GM12878 (cell line): ENCODE data around the gene WDR75.

Source experiments
- EZH2 ChIP-seq: IDR thresholded peaks from 2 replicates; pipeline ENCODE4 v1.6.1; 2012; ENCODE audit warnings: low read depth, mild to moderate bottlenecking, control low read depth, inconsistent platforms, low read length, borderline replicate concordance; ENCODE audit not compliant: control insufficient read depth
- FOS ChIP-seq: IDR thresholded peaks from 3 replicates; pipeline ENCODE4 v1.6.1; 2011; ENCODE audit warnings: borderline replicate concordance; ENCODE audit not compliant: insufficient read length; ENCODE audit errors: extremely low read depth
- SMC3 ChIP-seq: IDR thresholded peaks from 2 replicates; pipeline ENCODE4 v1.6.1; 2011; ENCODE audit warnings: low read length, improper control_type of control experiment, borderline replicate concordance
- TF ChIP-seq, protein P1 (sequence below), 3 experiments: IDR thresholded peaks in 2 of 3; conservative IDR thresholded peaks in 1 of 3; 2 replicates each; pipeline ENCODE4 v1.5.1; 2011; ENCODE audit warnings: low read depth in 3 of 3, low read length in 3 of 3, mild to moderate bottlenecking in 3 of 3, control low read depth in 2 of 3, moderate library complexity in 2 of 3, inconsistent platforms in 1 of 3, mixed read lengths in 1 of 3; ENCODE audit not compliant: control insufficient read depth in 2 of 3, insufficient read depth in 1 of 3; ENCODE audit errors: extremely low read depth in 1 of 3
- TF ChIP-seq, protein P2 (sequence below): IDR thresholded peaks from 2 replicates; pipeline ENCODE4 v1.6.1; 2011; ENCODE audit warnings: low read depth, low read length, improper control_type of control experiment, borderline replicate concordance
- TF ChIP-seq, protein P3 (sequence below): IDR thresholded peaks from 2 replicates; pipeline ENCODE4 v1.6.1; 2011; ENCODE audit warnings: borderline replicate concordance, low read depth, mild to moderate bottlenecking, moderate library complexity, mixed read lengths, low read length; ENCODE audit not compliant: insufficient read depth; ENCODE audit errors: extremely low read length

DNA sequence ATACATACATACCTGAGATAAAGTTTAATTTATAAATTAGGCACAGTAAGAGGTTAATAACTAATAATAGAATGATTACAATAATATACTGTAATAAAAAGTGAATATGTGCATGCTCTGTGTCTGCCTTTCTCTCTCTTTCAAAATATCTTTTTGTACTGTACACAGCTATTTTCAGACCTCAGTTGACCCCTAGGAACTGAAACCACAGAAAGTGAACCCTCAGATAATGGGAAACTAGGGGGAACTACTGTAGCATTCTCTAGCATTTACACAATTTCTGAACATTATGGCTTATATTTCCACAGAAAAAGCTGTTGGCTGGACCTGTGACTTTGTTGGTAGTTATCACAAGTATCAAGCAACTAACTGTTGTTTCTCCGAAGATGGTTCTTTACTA is 25.9 kb downstream of the WDR75 start:
- TF ChIP-seq, protein P1, sequence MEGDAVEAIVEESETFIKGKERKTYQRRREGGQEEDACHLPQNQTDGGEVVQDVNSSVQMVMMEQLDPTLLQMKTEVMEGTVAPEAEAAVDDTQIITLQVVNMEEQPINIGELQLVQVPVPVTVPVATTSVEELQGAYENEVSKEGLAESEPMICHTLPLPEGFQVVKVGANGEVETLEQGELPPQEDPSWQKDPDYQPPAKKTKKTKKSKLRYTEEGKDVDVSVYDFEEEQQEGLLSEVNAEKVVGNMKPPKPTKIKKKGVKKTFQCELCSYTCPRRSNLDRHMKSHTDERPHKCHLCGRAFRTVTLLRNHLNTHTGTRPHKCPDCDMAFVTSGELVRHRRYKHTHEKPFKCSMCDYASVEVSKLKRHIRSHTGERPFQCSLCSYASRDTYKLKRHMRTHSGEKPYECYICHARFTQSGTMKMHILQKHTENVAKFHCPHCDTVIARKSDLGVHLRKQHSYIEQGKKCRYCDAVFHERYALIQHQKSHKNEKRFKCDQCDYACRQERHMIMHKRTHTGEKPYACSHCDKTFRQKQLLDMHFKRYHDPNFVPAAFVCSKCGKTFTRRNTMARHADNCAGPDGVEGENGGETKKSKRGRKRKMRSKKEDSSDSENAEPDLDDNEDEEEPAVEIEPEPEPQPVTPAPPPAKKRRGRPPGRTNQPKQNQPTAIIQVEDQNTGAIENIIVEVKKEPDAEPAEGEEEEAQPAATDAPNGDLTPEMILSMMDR (IDR thresholded peaks at IDR 0.05 in 2 of 3, conservative IDR thresholded peaks at IDR 0.05 in 1 of 3; ENCODE audit: control insufficient read depth in 2 of 3, extremely low read depth in 1 of 3, insufficient read depth in 1 of 3, low read depth in 3 of 3, low read length in 3 of 3): no peak
- TF ChIP-seq EZH2 (no peak), FOS (no peak), SMC3 (no peak)
- TF ChIP-seq, protein P2, sequence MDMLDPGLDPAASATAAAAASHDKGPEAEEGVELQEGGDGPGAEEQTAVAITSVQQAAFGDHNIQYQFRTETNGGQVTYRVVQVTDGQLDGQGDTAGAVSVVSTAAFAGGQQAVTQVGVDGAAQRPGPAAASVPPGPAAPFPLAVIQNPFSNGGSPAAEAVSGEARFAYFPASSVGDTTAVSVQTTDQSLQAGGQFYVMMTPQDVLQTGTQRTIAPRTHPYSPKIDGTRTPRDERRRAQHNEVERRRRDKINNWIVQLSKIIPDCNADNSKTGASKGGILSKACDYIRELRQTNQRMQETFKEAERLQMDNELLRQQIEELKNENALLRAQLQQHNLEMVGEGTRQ: no peak
- TF ChIP-seq, protein P3, sequence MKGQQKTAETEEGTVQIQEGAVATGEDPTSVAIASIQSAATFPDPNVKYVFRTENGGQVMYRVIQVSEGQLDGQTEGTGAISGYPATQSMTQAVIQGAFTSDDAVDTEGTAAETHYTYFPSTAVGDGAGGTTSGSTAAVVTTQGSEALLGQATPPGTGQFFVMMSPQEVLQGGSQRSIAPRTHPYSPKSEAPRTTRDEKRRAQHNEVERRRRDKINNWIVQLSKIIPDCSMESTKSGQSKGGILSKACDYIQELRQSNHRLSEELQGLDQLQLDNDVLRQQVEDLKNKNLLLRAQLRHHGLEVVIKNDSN: no peak
